ENCODE data around the gene PRKD2.

- TF ChIP-seq CTCF (IDR thresholded peaks at IDR 0.05; ENCODE audit: borderline replicate concordance, extremely low read depth, low read length, poor library complexity, severe bottlenecking) (no peak), EZH2 (IDR thresholded peaks at IDR 0.05; ENCODE audit: borderline replicate concordance, low read depth, low read length, severe bottlenecking) (no peak)
Observed at GRCh38 chr19:46728208-46728607, 11.3 kb upstream of the PRKD2 start.

All from DND-41 (cell line).